GM21529 (cell line): ENCODE results near the gene SCUBE1.
A peak's percentile ranks its signal among the peaks of the same experiment; 100 is the strongest.

ENCODE experiments used
- ATAC-seq: cut with Tn5 transposase; IDR thresholded peaks from one replicate; pipeline ENCODE4 v1.9.1; 2021; ENCODE audit not compliant: unreplicated experiment

The SCUBE1 gene

GRCh38 chr22:43343262-43343669, at the start of gene SCUBE1:
Gene SCUBE1 (minus strand): TSS chr22:43343372. CDS start chr22:43343261, 111 bp downstream.
- no peak for ATAC-seq

- no peak for ATAC-seq
Measured at GRCh38 chr22:43392385-43392989, 49.3 kb upstream of the SCUBE1 start.

DNA sequence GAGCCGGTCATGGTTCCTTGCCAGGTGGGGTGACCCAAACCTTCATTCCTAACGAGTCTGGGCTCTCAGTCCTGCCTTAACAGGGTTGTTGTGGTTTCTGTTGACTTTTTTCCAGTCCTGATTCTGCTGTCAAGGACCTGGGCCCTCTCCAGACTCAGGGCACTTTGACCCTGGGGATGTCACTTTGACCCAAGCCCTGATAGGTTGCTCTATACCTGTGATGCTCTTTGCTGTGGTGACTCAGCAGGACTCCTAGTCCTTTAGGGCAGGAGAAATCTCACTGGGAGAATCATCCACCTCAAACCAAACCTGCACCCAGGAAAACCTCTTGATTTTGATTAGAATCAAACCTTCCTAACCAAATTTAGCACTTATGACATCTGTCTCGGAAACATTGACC, 48.1 kb upstream of the SCUBE1 start:
- ATAC-seq: no peak

- ATAC-seq: no peak
Measured at GRCh38 chr22:43390872-43391271, 47.7 kb upstream of the SCUBE1 start.

DNA sequence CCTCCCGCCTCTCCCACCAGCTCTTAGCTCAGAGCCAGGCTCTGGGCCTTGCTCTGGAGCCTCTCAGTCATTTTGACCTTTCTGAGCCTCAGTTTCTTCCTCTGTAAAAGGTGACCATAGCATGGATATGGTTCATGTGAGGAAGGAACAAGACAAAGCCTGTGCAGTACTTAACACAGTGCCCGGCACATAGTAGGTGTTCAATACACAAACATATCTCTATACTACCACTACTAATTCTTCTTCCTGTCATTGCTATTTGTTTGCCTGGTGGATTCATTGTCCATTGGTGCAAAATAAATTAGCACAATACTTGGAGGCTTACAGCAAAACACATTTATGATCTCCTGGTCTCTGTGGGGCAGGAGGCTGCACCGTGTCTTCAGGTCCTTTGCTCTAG, 47.0 kb upstream of the SCUBE1 start:
- no peak for ATAC-seq

DNA sequence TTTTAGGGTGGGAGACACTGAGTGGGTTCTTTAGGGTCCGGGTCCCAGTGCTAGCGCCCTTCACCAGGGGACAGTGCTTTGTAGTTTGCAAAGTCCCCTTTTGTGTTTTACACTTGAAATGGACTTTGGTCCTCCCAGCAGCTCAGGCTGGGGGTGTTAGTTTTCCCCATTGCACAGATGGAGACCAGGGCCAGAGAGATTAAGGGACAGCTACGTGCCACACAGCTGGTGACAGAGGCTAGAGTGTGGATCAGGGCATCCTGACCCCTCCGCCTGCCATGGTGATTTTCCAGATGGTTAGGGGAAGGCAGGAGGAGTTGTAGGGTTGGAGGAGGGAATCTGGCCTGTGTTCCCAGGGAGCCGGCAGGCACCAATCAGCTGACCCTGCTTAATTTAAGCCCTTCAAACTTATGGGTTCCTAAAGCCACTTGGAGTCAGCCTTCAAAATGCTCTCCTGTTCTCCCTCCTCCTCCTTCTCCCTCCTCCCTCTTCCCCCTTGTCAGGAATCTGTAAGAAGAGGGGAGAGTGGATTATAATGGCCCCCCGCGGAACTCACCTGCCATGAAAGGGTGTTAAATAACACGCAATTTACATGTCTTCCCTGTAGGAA, 46.2 kb upstream of the SCUBE1 start:
- ATAC-seq: no peak

DNA sequence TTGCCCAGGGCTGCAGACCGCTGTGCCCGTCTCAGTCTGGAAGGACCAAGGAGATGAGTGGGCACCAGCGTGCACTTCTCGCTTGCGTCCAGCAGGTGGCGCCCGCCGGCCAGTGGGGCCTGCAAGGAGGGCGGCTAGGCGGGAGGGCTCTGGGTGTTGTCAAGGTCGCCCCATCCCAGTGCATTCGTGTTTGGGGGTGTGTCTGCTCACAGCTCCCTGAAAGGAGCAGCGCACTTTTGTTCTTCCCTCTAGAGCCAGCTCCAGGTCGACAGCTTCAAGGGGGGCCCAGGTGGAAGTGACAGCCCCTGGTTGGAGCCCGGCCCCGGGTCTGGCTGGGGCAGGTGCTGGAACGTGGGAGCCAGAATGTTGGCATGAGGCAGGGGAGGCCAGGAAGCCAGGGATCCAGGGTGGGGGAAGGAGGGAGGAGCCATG, 45.3 kb upstream of the SCUBE1 start:
- no peak for ATAC-seq

DNA sequence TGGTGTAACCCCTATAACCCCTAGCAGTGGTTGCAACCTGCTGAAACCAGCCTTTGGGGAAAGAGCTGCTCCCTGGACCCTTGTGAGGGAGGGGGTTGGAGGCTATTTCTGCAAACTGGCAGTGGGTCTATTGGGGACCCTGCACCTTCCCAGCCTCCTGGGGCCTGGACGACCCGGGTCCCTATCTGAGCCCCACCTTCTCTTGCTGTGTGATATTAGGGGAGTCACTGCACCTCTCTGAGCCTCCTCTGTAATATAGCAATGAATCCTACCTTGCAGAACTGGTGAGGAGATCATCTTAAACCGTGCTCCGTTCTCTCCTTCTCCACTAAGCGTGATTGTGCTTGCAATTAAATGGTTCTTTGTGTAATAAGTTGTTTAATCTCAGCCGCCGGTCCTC, 44.6 kb upstream of the SCUBE1 start:
- no peak for ATAC-seq

DNA sequence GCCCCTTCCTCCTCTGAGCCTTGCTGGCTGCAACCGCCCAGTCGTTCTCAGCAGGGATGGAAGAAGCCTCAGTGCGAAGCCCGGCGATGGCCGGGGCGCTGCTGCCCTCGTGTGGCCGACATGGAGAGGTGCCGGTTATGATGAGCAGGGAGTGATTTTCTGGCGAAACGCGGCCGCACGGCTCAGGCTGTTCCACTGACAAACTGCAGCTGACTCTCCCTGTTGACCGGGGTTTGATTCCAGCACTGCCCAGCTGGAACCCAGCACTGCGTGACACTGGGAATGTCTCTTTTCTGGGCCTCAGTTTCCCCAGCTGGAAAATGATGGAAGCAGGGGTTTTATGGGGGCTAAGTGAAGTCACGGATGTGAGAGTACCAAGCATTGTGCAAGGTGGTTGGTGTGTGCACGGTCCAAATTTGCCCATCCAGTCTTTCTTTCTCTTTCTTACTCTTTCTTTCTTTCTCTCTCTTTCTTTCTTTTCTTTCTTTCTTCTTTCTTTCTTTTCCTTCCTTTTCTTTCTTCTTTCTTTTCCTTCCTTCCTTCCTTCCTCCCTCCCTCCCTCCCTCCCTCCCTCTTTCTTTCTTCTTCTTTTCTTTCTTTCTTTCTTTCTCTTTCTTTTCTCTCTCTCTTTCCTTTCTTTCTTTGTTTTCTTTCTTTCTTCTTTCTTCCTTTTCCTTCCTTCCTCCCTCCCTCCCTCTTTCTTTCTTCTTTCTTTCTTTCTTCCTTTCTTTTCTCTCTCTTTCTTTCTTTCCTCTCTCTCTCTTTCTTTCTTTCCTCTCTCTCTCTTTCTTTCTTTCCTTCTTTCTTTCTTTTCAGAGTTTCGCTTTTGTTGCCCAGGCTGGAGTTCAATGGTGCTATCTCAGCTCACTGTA, 42.8 kb upstream of the SCUBE1 start:
- no peak for ATAC-seq

DNA sequence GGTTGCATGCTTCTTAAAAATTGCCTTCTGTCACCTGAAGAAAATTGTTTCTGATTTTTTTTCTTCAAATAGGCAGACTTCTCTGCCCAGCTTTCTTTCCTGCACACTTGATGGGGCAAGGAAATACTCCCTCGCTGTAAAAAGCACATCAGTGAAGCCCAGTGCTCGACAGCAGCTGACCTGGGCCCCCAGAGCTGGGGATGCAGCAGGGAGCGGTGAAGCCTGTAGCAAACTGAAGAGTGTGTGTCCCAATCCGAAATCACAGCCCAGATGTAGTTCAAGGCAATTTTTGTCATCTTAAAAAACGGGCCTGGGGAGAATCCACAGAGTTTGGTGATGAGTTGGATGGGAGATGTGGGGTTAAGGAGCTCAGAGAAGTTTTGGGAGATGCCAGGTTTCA, 41.7 kb upstream of the SCUBE1 start:
- no peak for ATAC-seq

- no peak for ATAC-seq
Measured at GRCh38 chr22:43381693-43382092, 38.5 kb upstream of the SCUBE1 start.

- ATAC-seq: peak; percentile 67
Measured at GRCh38 chr22:43377896-43378704, 34.9 kb upstream of the SCUBE1 start.

DNA sequence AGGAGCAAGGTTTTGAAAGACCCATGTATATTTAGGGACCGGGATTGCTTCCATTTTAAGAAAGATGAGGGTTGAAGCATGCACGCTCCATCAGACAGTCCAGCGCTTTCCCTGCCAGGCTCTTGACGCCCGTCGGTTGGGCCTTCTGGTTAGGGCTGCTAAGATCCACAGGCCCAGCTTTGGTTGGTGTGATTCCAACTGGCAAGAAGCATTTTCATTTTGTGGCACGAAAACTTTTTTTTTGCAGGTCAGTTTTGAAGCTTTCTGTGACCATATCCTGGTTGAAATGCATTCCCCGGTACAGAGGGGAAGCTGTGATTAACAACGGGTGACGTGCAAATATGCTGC, 34.4 kb upstream of the SCUBE1 start:
- ATAC-seq: no peak

GRCh38 chr22:43376765-43377547, 33.8 kb upstream of the SCUBE1 start:
- no peak for ATAC-seq

- no peak for ATAC-seq
Measured at GRCh38 chr22:43375951-43376455, 32.8 kb upstream of the SCUBE1 start.

DNA sequence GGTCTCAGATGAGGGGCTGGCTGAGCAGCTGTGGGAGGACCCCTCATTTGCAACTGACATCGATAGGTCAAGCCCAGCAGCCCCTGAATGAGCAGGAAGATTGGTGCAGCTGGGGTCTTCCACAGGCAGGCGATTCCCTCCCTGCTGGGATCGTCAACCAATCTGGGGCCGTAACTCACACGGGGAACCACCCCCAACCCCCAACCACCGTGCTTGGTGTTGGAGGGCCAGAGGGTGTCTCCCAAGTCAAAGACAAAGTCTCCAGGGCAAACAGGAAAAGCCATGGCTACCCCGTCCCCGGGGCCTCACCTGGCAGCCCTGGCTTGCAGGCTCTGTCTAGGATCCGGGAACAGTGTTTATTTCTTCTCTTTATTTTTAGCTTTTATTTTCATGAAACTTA, 26.9 kb upstream of the SCUBE1 start:
- no peak for ATAC-seq

- no peak for ATAC-seq
Measured at GRCh38 chr22:43365715-43366440, 22.7 kb upstream of the SCUBE1 start.

DNA sequence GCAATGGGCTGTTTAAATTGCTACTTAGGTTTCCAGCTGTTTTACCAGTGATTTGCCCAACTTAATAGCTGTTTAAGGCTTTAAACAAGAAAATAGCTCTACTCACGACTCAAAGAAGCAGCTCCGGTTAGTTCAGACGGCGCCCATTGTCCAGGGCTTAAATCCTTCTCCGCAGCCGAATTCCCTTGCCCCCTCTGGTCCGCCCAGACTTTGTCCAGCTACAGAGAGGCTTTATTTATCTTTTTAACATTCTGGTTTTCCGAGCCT, 20.9 kb upstream of the SCUBE1 start:
- no peak for ATAC-seq

GRCh38 chr22:43363315-43364168, 20.4 kb upstream of the SCUBE1 start:
- ATAC-seq: no peak
